Measurements from ENCODE around the gene BBS7.

The BBS7 gene

DNA sequence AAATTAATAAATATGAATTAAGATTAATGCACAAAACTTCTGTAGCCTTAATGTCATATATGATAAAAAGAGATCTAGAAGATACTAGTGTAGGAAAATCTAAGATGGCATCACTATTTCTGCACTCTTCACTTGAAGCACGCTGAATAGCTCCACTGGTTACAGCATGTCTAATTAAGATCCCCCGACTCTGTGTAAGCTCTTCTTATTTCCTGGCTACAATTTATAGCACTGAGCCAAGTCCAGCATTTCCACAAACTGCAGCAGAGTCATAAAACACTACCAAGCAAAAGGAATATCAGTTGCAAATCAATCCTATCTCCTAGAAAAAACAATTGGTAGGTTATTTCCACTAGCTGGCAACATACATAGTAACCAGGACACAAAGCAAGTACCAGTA is 45.3 kb downstream of the BBS7 start:
- TF ChIP-seq, protein P1, sequence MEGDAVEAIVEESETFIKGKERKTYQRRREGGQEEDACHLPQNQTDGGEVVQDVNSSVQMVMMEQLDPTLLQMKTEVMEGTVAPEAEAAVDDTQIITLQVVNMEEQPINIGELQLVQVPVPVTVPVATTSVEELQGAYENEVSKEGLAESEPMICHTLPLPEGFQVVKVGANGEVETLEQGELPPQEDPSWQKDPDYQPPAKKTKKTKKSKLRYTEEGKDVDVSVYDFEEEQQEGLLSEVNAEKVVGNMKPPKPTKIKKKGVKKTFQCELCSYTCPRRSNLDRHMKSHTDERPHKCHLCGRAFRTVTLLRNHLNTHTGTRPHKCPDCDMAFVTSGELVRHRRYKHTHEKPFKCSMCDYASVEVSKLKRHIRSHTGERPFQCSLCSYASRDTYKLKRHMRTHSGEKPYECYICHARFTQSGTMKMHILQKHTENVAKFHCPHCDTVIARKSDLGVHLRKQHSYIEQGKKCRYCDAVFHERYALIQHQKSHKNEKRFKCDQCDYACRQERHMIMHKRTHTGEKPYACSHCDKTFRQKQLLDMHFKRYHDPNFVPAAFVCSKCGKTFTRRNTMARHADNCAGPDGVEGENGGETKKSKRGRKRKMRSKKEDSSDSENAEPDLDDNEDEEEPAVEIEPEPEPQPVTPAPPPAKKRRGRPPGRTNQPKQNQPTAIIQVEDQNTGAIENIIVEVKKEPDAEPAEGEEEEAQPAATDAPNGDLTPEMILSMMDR (IDR thresholded peaks at IDR 0.05; ENCODE audit: low read depth, low read length) = no peak
- H3K27ac ChIP-seq = no peak overlapping the region
- no peak for DNase-seq
- H3K36me3 ChIP-seq = peaks cover 37% of the 10 kb centered on the region
- H3K9me3 ChIP-seq (ENCODE audit: severe bottlenecking) = no peaks in the 10 kb centered on the region
- H3K27me3 ChIP-seq (ENCODE audit: insufficient read depth, low read depth, severe bottlenecking) = no peaks in the 10 kb centered on the region
- H3K4me3 ChIP-seq (ENCODE audit: low read depth, low read length) = no peak overlapping the region

DNA sequence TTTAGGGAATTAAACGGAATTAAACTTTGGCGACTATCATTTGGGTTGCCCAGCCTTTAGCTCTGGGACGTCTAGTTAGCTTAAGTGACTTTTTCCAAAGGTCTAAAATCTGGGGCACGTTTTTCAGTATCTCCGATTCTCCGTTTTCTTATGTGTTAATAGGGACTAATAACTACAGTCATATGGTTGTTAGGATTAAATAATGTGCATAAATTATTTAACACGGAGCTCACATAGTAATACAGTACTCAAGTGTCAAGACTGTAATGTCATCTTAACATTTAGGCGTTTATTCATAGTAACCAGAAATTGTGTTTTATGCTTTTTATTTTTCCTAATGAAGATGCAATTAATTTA is 46.1 kb downstream of the BBS7 start:
- Histone ChIP-seq H3K9me3 (ENCODE audit: severe bottlenecking) (no peaks in the 10 kb centered on the region), H3K27ac (peak overlapping the region; percentile 49), H3K27me3 (ENCODE audit: insufficient read depth, low read depth, severe bottlenecking) (no peaks in the 10 kb centered on the region), H3K36me3 (peaks cover 45% of the 10 kb centered on the region), H3K4me3 (ENCODE audit: low read depth, low read length) (peak overlapping the region; percentile 75)
- no peak for DNase-seq
- TF ChIP-seq, protein P1 (IDR thresholded peaks at IDR 0.05; ENCODE audit: low read depth, low read length) = no peak

DNA sequence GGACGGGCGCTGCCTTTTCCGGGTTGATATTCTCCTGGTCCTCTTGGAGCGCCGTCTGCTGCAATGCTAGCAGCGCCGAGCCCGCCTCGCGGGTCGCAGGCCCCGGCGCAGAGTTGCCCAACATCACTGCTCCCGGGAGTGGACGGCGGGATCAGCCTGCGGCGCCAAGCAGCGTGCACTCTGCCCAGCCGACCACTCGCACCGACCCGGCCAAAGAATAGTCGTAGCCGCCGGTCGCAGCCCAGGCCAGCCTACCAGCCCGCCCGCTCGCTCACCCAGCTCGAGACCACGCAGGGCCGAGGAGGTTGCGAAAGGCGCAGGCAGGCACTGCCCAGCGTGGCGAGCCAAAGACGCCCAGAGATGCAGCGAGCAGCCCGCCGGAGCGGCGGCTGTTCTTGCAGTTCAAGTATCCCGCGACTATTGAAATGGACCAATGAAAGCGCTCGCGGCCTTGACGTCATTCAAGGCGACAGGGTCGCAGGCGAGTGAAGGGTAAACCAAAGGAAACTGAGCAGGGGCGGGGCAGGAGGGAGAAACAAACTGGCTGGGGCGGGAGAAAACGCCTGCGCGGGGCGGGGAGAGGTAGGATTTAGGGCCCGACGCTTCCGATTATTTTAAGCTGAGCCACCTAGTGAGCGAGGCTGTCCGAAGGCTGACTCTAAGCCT is 46.6 kb downstream of the BBS7 start, which contains the start of gene CCNA2:
CCNA2 (minus strand) TSS at position 379 of the 666 bp plus-strand sequence; CDS start at position 124, 255 bp downstream.
- Histone ChIP-seq H3K4me3 (ENCODE audit: low read depth, low read length) (peak within 1 kb of the TSS; percentile 75), H3K9me3 (ENCODE audit: severe bottlenecking) (no peaks in the 10 kb centered on the region), H3K27me3 (ENCODE audit: insufficient read depth, low read depth, severe bottlenecking) (no peaks in the 10 kb centered on the region), H3K36me3 (peaks cover 50% of the 10 kb centered on the region), H3K27ac (peak within 1 kb of the TSS; percentile 97)
- TF ChIP-seq, protein P1 (IDR thresholded peaks at IDR 0.05; ENCODE audit: low read depth, low read length) = no peak
- DNase-seq = peak; percentile 100

DNA sequence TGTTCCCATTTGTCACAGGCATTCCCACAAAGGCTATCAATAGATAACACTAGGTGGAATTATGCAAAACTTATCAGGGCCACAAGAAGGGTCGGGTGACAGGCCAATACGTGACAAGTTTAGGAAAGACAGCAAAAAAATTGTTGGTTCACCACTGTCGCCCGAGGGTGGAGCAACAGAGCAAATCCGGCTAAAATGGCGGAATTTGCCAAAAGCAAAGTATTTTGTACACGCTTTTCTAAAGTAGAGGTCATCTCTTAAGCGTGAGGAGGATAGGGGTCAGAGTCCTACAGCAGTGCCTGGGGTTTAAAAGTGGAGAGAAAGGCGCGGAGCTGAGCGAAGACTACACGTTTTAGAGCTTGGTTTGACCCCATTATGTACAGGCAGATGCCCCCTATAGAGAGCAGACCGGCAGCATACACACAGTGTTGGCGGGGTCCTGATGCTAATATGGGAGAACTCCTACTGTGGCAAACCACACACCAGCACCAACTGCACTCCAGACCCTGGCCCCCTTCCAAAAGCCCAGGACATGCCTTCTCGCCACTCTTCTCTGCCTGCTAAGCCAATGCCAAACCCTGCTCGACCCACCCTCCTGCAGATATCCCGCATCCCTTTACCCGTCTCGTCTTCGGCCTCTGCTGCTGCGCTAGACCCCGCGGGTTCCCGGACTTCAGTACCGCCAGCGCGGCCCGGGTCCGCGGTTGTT is 47.3 kb downstream of the BBS7 start:
- TF ChIP-seq, protein P1 (IDR thresholded peaks at IDR 0.05; ENCODE audit: low read depth, low read length) = no peak
- Histone ChIP-seq H3K27ac (peak overlapping the region; percentile 97), H3K9me3 (ENCODE audit: severe bottlenecking) (no peaks in the 10 kb centered on the region), H3K27me3 (ENCODE audit: insufficient read depth, low read depth, severe bottlenecking) (no peaks in the 10 kb centered on the region), H3K36me3 (peaks cover 57% of the 10 kb centered on the region), H3K4me3 (ENCODE audit: low read depth, low read length) (peak overlapping the region; percentile 75)
- peak; percentile 40 for DNase-seq

DNA sequence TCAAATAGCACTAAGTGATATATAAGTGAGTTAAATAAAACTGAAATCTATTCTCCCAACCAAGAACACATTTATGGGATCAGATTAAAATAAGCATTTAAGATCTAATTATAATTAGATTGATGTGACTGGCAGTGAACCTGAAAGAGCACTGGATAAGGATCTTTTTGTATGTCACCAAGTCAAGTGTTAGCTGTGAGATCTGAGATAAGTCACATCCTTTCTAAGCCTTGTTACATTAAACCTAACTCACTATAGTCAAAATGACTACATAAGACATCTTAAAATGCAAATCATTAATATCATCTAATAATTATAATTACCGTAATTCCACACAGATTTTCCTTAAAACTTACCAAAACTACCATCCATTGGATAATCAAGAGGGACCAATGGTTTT is 48.2 kb downstream of the BBS7 start:
- Histone ChIP-seq H3K27me3 (ENCODE audit: insufficient read depth, low read depth, severe bottlenecking) (no peaks in the 10 kb centered on the region), H3K27ac (no peak overlapping the region), H3K36me3 (peaks cover 61% of the 10 kb centered on the region), H3K4me3 (ENCODE audit: low read depth, low read length) (peak overlapping the region; percentile 75), H3K9me3 (ENCODE audit: severe bottlenecking) (no peaks in the 10 kb centered on the region)
- no peak for DNase-seq
- TF ChIP-seq, protein P1 (IDR thresholded peaks at IDR 0.05; ENCODE audit: low read depth, low read length) = no peak
